ENCODE measurements around the gene AUNIP. TPM values are rescaled to one million over a fixed set of nuclear protein-coding genes. Genes with fewer than 3 reads are reported as not detected.

AUNIP gene
- total RNA-seq, 1 experiment from 2014 or later: 9.4 TPM

- Mint-ChIP-seq H3K27ac (ENCODE audit: low read depth, unreplicated experiment) (peak overlapping the region; percentile 82), H3K27me3 (ENCODE audit: insufficient read depth, unreplicated experiment) (no peaks in the 10 kb centered on the region), H3K4me3 (ENCODE audit: unreplicated experiment) (no peak overlapping the region), H3K9me3 (ENCODE audit: unreplicated experiment) (no peaks in the 10 kb centered on the region), H3K36me3 (ENCODE audit: insufficient read depth, unreplicated experiment) (no peaks in the 10 kb centered on the region), H3K4me1 (ENCODE audit: insufficient read depth, unreplicated experiment) (peaks cover 17% of the 10 kb centered on the region)
- DNase-seq (ENCODE audit: unreplicated experiment): no peak
- no peak for TF ChIP-seq CTCF (IDR thresholded peaks at IDR 0.05; ENCODE audit: unreplicated experiment)
- no TSS peak for BruUV-seq (replicated peaks)
- intact Hi-C loops (cut with micrococcal nuclease): no loop called here
- ChIA-PET CTCF (interaction anchor here (0.5 to 8.1 kb wide), 5 partner anchors 11 to 105 kb away, joined by 3 to 106 read pairs (median 8); partner anchors contain the start of gene PAFAH2), POLR2A (interaction anchor here (0.9 to 7.5 kb wide), 10 partner anchors 11 to 660 kb away, joined by 3 to 83 read pairs (median 17); partner anchors contain the start of genes AUNIP, MTFR1L, PAFAH2 and PAQR7)
Observed at GRCh38 chr1:25893116-25893515, 33.9 kb upstream of the AUNIP start.

DNA sequence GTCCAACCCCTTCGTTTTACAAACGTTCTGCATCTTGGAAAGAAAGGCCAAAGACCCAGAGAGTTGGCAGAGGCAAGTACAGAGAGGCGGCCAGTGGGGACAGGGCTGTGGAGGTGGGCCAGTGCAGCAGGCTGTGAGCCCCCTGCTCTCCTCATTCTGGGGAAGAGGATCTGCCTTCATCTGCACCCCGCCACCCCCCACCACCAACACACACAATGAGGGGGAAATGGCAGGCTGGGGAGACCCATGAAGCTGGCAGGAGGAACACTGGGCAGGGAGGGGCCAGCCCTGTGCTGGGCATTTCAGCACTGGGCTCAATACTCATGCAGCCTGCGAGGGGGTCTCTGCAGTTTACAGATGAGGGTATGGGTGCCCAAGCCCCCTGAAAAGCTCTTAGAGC lies 32.3 kb upstream of the AUNIP start:
- no TSS peak for BruUV-seq (replicated peaks)
- no peak overlapping the region for H3K27ac Mint-ChIP-seq (ENCODE audit: low read depth, unreplicated experiment)
- TF ChIP-seq CTCF (IDR thresholded peaks at IDR 0.05; ENCODE audit: unreplicated experiment): no peak
- intact Hi-C loops (cut with micrococcal nuclease): no loop called here
- H3K9me3 Mint-ChIP-seq (ENCODE audit: unreplicated experiment): no peaks in the 10 kb centered on the region
- no peak overlapping the region for H3K4me3 Mint-ChIP-seq (ENCODE audit: unreplicated experiment)
- POLR2A ChIA-PET: interaction anchor here (0.6 to 7.5 kb wide), 16 partner anchors 12 to 409 kb away, joined by 3 to 83 read pairs (median 6); partner anchors contain the start of genes AUNIP, MTFR1L, PAFAH2 and PAQR7
- peaks cover 17% of the 10 kb centered on the region for H3K4me1 Mint-ChIP-seq (ENCODE audit: insufficient read depth, unreplicated experiment)
- H3K36me3 Mint-ChIP-seq (ENCODE audit: insufficient read depth, unreplicated experiment): no peaks in the 10 kb centered on the region
- CTCF ChIA-PET: interaction anchor here (0.6 to 8.1 kb wide), 15 partner anchors 13 to 1071 kb away, joined by 3 to 106 read pairs (median 3); partner anchors contain the start of gene PAFAH2
- no peak for DNase-seq (ENCODE audit: unreplicated experiment)
- H3K27me3 Mint-ChIP-seq (ENCODE audit: insufficient read depth, unreplicated experiment): no peaks in the 10 kb centered on the region

- peak overlapping the region; percentile 85 for H3K27ac Mint-ChIP-seq (ENCODE audit: low read depth, unreplicated experiment)
- CTCF ChIA-PET: interaction anchor here (0.9 kb wide), 1 partner anchor 107 kb away, joined by 5 read pairs; the partner anchor contains the start of gene PAFAH2
- BruUV-seq (replicated peaks): no TSS peak
Observed at GRCh38 chr1:25890239-25891034, 31.2 kb upstream of the AUNIP start.

More at GRCh38 chr1:25890239-25891034, 31.2 kb upstream of the AUNIP start:
- POLR2A ChIA-PET: interaction anchor here (0.6 to 7.5 kb wide), 12 partner anchors 13 to 334 kb away, joined by 3 to 83 read pairs (median 8); partner anchors contain the start of genes MTFR1L, PAFAH2, PAQR7 and STMN1
- H3K9me3 Mint-ChIP-seq (ENCODE audit: unreplicated experiment): no peaks in the 10 kb centered on the region
- intact Hi-C loops (cut with micrococcal nuclease): loop anchor here (1.0 kb wide), 2 partner anchors 32 to 70 kb away; no protein-coding TSS in a partner anchor
- no peaks in the 10 kb centered on the region for H3K36me3 Mint-ChIP-seq (ENCODE audit: insufficient read depth, unreplicated experiment)
- TF ChIP-seq CTCF (IDR thresholded peaks at IDR 0.05; ENCODE audit: unreplicated experiment): no peak
- H3K27me3 Mint-ChIP-seq (ENCODE audit: insufficient read depth, unreplicated experiment): no peaks in the 10 kb centered on the region
- H3K4me1 Mint-ChIP-seq (ENCODE audit: insufficient read depth, unreplicated experiment): peaks cover 17% of the 10 kb centered on the region
- DNase-seq (ENCODE audit: unreplicated experiment): peak; percentile 92
- H3K4me3 Mint-ChIP-seq (ENCODE audit: unreplicated experiment): no peak overlapping the region
